Stimulated activated CD8-positive, alpha-beta memory T cell treated with anti-CD3 and anti-CD28 coated beads, Interleukin-4, amount 100 ng/mL, for 1 hour (primary cell): ENCODE data around the gene DIAPH3.

Experiments used
- DNase-seq, 2 donors: peaks; one replicate each; pipeline ENCODE4 v3.0.0-alpha.2; 2020; ENCODE audit warnings: low read depth in 2 of 2, low spot score in 1 of 2

Gene DIAPH3

GRCh38 chr13:59677966-59678814, 485.5 kb downstream of the DIAPH3 start:
- DNase-seq, result no peak

- DNase-seq, result no peak
These were observed 486.3 kb downstream of the DIAPH3 start for GRCh38 chr13:59677430-59677829.

GRCh38 chr13:59674616-59675015, 489.1 kb downstream of the DIAPH3 start:
- no peak for DNase-seq

- DNase-seq, result no peak
These were observed 490.4 kb downstream of the DIAPH3 start for GRCh38 chr13:59673286-59673685.

- no peak for DNase-seq
These were observed 491.3 kb downstream of the DIAPH3 start for GRCh38 chr13:59672445-59672844.

GRCh38 chr13:59671881-59672280, 491.8 kb downstream of the DIAPH3 start:
- DNase-seq, result no peak

- no peak for DNase-seq
These were observed 497.2 kb downstream of the DIAPH3 start for GRCh38 chr13:59666504-59666903.

- DNase-seq, result no peak
These were observed 498.0 kb downstream of the DIAPH3 start for GRCh38 chr13:59665732-59666131.

- DNase-seq, result no peak
These were observed 498.5 kb downstream of the DIAPH3 start for GRCh38 chr13:59665184-59665583.

GRCh38 chr13:59664586-59664985, 499.1 kb downstream of the DIAPH3 start:
- no peak for DNase-seq

- DNase-seq, result no peak
These were observed 500.0 kb downstream of the DIAPH3 start for GRCh38 chr13:59663707-59664106.

- DNase-seq, result no peak
These were observed 503.1 kb downstream of the DIAPH3 start for GRCh38 chr13:59660582-59660981.

- no peak for DNase-seq
These were observed 503.7 kb downstream of the DIAPH3 start for GRCh38 chr13:59659981-59660380.

GRCh38 chr13:59658738-59659330, 504.9 kb downstream of the DIAPH3 start:
- no peak for DNase-seq

GRCh38 chr13:59658027-59658737, 505.5 kb downstream of the DIAPH3 start:
- DNase-seq, result no peak

- no peak for DNase-seq
These were observed 509.8 kb downstream of the DIAPH3 start for GRCh38 chr13:59653916-59654315.

GRCh38 chr13:59651479-59651878, 512.2 kb downstream of the DIAPH3 start:
- DNase-seq, result no peak

GRCh38 chr13:59643906-59644626, 519.7 kb downstream of the DIAPH3 start:
- DNase-seq, result no peak

- DNase-seq, result no peak
These were observed 520.3 kb downstream of the DIAPH3 start for GRCh38 chr13:59643364-59643841.

- no peak for DNase-seq
These were observed 521.9 kb downstream of the DIAPH3 start for GRCh38 chr13:59641817-59642216.

- DNase-seq, result no peak
These were observed 522.5 kb downstream of the DIAPH3 start for GRCh38 chr13:59641261-59641660.
